HG03108 (cell line): ENCODE data around the gene SLC1A7.

Source experiments
- ATAC-seq: cut with Tn5 transposase; IDR thresholded peaks from one replicate; pipeline ENCODE4 v1.9.1; 2021; ENCODE audit warnings: moderate library complexity; ENCODE audit not compliant: unreplicated experiment

SLC1A7 gene

DNA sequence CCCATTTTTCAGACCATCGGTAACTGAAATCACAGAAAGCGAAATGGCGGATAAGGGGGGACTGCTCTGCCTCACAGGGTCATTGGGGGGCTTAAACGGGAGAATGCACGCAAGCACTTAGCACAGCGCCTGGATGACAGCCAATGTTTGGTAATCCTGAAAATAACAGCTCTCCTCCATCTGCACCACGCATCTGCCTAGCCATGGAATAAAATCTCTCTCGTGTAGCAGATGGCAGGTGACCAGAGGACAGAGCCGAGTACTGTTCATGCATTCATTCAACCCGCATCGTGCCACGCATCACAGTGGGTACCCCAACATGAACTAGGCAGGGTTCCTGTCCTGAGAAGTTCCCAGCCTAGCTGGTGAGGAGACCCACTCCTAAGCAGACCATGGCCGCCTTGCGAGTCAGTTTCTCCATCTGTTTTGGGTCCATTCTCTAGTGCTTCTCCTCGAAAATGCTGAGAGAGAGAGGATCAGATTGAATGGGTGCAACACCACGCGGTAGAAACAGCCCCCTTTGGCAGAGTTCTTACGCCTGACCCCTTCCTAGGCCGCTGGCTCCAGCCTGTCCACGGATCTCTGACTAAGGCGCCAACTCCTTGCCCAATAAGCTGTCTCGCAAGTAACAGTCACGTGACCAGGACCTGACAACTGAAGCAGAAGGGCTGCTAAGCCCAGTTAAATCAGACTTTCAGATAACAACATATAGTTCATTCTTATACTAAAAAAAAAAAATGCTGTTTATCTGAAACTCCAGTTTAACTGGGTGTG lies 7.3 kb downstream of the SLC1A7 start:
- no peak for ATAC-seq

DNA sequence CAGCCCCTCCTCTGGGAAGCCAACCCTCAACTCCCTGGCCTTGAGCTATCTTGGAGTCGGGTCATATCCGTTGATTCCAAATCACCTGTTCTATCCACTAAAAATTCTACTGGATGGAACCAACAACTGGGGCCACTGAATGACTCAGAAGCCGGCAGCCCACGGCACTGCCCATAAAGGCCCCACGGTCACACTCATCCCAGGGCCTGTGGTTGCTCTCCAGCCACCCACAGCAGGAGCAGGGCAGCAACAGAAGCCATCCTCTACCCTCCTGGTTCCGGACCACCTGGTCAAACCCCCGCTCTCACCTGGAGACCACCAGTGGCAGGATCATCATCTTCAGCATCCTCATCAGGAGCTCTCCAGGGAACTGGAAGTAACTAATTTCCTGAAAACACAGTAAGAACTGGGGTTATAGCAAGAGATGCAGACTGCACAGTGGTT lies 8.4 kb downstream of the SLC1A7 start:
- ATAC-seq = no peak

DNA sequence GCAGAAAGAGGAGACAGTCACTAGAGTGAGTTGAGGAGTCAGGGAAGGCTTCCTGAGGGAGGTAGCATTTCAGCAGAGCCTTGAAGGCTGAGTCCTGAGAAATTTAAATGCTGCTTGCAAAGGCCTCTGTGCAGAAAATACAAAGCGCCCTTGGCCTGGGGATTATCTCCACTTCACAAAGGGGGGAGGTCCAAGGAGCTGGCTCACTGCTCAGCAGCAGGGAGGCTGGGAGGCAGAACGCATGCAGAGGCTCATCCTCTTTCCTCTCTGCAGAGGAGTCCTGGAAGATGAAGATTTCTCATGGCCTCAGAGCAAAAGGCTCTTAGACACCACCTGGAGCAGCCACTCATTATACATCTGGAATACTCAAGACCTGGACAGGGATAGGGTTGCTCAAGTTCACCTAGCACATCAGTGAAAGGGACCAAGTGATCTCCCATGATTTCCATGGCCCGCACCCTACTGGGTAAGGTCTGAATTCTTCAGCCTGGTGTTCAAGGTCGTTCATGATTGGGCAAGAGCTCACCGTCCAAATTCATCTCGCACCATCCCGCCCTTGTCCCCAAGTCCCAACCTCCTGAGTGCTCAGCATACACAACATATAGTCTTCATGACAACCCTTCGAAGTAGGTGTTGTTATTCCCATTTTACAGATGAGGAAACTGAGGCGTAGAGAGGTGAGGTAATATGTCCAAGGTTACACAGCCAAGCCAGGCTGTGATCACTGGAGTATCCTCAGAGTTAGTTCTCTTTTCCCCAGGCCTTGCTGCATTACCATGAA lies 9.0 kb downstream of the SLC1A7 start:
- no peak for ATAC-seq

DNA sequence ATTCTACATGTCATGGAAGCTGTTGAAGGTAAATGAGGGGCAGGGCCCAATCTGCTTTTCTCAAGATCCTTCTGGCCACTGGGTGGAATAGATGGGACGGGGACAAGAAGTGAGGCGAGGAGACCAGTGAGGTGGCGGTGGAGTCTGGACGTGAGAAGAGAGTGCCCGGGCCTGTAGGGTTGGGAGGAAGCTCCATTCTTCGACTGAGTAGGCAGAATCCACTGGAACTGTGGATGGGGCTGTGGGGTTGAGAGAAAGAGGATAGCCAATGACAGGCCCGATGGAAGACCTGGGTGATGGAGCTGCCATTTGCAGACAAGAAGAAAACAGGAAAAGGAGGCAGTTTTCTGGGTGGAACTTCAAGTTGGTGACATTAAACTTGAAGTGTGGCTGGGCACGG lies 10.3 kb downstream of the SLC1A7 start:
- ATAC-seq = no peak

GRCh38 chr1:53131590-53131938 lies 10.9 kb downstream of the SLC1A7 start:
- no peak for ATAC-seq

GRCh38 chr1:53130878-53131589 lies 11.4 kb downstream of the SLC1A7 start:
- no peak for ATAC-seq

GRCh38 chr1:53130598-53130877 lies 11.9 kb downstream of the SLC1A7 start:
- ATAC-seq = no peak

DNA sequence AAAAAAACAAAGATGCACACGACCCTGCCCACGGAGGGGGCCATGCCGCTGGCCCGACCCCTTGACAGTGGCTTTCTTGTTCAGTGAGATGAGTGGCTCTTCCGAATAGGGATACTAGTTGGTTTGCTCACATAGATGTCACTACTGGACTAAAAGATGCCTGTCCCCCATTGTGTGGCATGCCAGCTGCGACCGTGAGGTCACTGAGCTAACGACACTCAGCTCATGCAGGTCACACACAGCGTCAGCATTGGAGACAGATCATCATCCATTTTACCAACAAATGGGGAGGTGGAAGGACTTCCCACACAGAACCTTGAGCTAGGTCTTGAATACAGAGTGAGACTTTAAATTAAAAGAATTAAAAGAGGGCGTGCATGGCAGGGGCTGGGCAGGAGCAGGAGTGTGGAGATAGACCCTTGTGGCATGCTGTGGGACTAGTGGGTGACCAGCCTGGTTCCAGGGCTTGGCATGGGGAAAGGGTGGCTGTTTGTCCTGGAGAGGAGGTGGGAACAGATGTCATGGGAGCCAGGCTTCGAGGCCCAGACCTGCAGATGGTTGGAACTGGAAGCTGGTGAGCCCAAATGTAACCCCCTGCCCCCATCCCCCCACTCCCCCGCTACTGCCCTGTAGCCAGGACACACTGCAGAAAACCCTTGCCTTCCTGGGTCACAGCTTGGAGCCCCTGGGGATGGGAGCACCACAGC lies 12.4 kb downstream of the SLC1A7 start:
- no peak for ATAC-seq

DNA sequence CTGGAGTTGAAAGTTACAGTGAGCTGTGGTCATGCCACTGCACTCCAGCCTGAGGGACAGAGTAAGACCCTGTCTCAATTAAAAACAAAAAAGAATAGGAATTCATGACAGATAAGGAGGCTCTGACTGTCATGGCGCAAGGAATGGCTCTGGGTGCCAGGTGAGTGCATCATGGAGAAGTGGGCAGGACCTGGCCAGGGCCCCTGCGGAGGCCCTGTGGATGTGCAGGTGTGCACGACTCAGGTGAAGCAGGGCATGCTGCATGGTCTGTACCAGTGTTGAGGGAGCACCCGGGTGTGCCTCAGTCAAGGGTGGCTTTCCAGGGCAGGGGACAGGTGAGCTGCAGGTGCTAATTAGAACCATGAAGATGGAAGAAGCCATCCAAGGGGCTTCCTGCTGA lies 14.0 kb downstream of the SLC1A7 start:
- no peak for ATAC-seq

GRCh38 chr1:53127546-53127945 lies 14.9 kb downstream of the SLC1A7 start:
- no peak for ATAC-seq

DNA sequence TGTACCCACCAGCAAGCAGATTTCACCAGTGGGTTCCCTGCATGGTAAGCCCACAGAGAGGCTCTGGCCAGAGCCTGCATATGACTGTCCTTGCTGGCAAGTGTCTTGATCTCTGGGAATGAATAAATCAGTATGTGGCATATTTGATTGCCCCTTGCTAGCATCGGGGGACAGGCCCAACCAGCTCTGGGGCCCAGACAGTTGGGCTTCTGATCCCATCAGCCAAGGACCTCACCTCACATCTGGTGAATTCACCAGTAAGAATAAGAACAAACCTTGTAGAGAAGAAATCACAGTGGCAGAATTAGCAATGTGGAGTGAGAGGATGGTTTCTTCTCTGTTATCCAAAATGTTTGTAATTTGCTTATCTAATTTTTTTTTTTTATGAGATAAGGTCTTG lies 15.9 kb downstream of the SLC1A7 start:
- no peak for ATAC-seq

- ATAC-seq = no peak
Observed at GRCh38 chr1:53125623-53126360, 16.6 kb downstream of the SLC1A7 start.

- ATAC-seq = no peak
Observed at GRCh38 chr1:53125122-53125521, 17.3 kb downstream of the SLC1A7 start.

DNA sequence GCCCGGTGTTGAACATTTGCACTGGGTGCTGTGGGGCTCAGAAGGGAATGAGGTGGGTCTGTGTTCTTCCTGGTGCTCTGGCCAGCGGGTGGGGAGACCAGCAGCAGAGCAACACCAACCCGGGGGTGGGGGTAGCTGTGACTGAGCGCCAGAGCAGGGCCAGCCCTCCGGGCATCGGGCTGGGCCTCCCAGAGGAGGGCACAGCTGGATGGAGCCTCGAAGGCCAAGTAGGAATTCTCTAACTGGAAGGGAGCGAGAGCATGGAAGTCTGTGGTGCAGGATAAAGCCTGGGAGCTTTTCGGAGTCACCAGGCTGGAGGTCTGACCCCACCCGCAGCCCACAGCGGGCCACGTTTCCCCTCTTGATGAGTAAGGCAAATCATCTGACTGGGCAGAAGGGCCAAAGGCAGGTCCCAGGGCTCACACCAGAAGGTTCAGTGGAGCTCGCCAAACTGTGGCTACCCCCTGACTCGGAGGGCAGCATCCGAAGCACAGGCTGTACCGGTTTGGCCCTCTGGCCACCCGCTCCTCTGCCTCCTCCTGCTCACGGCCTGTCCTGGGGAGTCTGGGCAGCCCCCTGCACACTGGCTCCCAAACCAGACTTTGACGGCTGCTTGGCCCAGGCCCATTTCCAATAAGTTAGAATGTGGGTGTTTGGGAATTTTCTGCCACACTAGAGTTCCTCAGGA lies 18.8 kb downstream of the SLC1A7 start:
- ATAC-seq = no peak

DNA sequence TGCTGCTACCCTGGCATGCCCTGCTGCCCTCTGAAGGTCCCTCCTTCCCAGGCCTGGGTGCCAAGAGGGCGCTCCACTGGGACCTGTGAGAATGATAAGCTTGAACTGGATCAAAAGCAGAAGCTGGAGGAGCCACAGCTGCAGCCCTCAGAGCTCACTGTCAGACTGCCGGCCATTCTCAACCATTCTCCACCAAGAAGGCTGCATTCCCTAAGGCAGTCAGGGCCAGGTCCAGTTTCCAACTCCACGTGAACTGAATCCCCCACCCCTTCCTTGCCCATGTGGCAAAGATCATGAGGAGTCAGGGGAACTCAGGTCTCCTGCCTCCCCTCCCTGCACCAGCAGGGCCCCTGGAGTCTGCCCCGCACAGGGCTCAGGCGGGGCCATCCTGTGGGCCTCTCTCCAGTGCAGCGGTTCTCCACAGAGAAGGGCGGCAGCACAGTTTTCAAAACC lies 19.5 kb downstream of the SLC1A7 start:
- ATAC-seq = no peak

- ATAC-seq = no peak
Observed at GRCh38 chr1:53122201-53122885, 20.1 kb downstream of the SLC1A7 start.

GRCh38 chr1:53121319-53122172 lies 20.9 kb downstream of the SLC1A7 start:
- ATAC-seq = no peak

DNA sequence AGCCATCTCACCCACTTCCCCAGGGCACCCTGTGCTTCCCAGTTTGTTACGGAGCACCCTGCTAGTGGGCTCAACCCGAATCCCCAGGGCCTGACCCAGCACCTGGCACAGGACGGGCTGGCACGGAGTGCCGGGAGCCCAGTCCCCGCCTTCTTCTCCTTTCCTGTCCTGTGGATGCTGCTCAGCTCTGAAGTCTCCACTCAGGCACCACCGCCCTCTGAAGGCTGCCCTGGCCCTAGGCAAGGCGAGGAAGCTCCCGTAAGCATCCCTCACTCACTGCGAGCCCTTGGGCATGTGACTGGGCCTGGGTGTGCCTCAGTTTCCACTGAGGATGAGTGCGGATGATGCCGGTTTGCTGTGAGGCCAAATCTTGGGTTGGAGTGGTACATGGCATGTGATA lies 21.8 kb downstream of the SLC1A7 start:
- ATAC-seq = no peak

DNA sequence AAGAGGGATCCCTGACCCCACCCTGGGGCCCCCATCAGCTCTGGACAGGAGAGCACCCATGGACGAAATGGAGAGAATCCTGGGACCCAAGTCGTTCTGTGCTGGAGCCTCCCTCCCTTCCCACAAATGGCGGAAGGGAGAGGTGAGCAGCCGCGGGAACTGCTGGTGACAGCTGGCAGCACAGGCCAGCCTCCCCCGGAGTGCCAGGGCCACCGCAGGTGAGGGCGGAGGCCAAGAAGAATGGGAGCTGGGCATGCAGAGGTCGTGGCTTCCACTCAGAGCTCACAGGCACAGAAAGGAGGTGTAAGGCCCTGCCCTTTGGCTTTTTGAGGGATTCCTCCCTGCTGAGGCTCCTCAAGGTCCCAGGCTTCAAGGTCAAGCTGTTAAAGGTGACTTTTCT lies 24.6 kb downstream of the SLC1A7 start:
- no peak for ATAC-seq
